ENCODE data around the gene GPRC5C.
A peak's percentile ranks its signal among the peaks of the same experiment; 100 is the strongest.

Gene GPRC5C

GRCh38 chr17:74429604-74430384 lies 2.1 kb upstream of the GPRC5C start:
- TF ChIP-seq POU2F2 (IDR thresholded peaks at IDR 0.05; ENCODE audit: low read depth, low read length) (peak; percentile 68; the same call in 1 of the 2 replicates), POLR2A (IDR thresholded peaks at IDR 0.05; ENCODE audit: low read depth, low read length) (no peak)
- DNase-seq (ENCODE audit: insufficient read length, low spot score) (no peak), FAIRE-seq (no peak)

- TF ChIP-seq POLR2A (IDR thresholded peaks at IDR 0.05; ENCODE audit: low read depth, low read length) = no peak
- TF ChIP-seq SPI1 (IDR thresholded peaks at IDR 0.05; ENCODE audit: low read depth, low read length) = peak; percentile 21; the same call in 1 of the 2 replicates
- FAIRE-seq (peak; percentile 66), DNase-seq (ENCODE audit: insufficient read length, low spot score) (no peak)
Measured at GRCh38 chr17:74430385-74430705, 1.5 kb upstream of the GPRC5C start.

GRCh38 chr17:74430706-74431567 lies 951 bp upstream of the GPRC5C start:
- no peak for TF ChIP-seq POU2F2 (IDR thresholded peaks at IDR 0.05; ENCODE audit: low read depth, low read length)
- TF ChIP-seq POLR2AphosphoS5 (IDR thresholded peaks at IDR 0.05; ENCODE audit: low read depth, low read length) = no peak
- 0 out of 2 replicates have a peak, but pooled peaks have one; percentile 8 for TF ChIP-seq TAF1 (IDR thresholded peaks at IDR 0.05; ENCODE audit: low read depth, low read length)
- no peak; the same call in 1 of the 2 replicates for TF ChIP-seq SPI1 (IDR thresholded peaks at IDR 0.05; ENCODE audit: low read depth, low read length)
- no peak for TF ChIP-seq POLR2A (IDR thresholded peaks at IDR 0.05; ENCODE audit: low read depth, low read length)
- peak; percentile 87 for TF ChIP-seq PAX5 (IDR thresholded peaks at IDR 0.05; ENCODE audit: insufficient read depth, low read length, severe bottlenecking)
- DNase-seq (ENCODE audit: insufficient read length, low spot score) (peak; percentile 67), FAIRE-seq (peak; percentile 75)

GRCh38 chr17:74432424-74432690 lies 469 bp downstream of the GPRC5C start:
- TF ChIP-seq POLR2A (IDR thresholded peaks at IDR 0.05; ENCODE audit: low read depth, low read length) (no peak), TAF1 (IDR thresholded peaks at IDR 0.05; ENCODE audit: low read depth, low read length) (no peak), SPI1 (IDR thresholded peaks at IDR 0.05; ENCODE audit: low read depth, low read length) (no peak), PAX5 (IDR thresholded peaks at IDR 0.05; ENCODE audit: insufficient read depth, low read length, severe bottlenecking) (no peak), POLR2AphosphoS5 (IDR thresholded peaks at IDR 0.05; ENCODE audit: low read depth, low read length) (no peak), POU2F2 (IDR thresholded peaks at IDR 0.05; ENCODE audit: low read depth, low read length) (no peak)
- no peak for FAIRE-seq

GRCh38 chr17:74432766-74433391 lies 991 bp downstream of the GPRC5C start:
- FAIRE-seq = no peak
- DNase-seq (ENCODE audit: insufficient read length, low spot score) = no peak

More at GRCh38 chr17:74432424-74432690, 469 bp downstream of the GPRC5C start:
- no peak for DNase-seq (ENCODE audit: insufficient read length, low spot score)

GRCh38 chr17:74433421-74434121 lies 1.7 kb downstream of the GPRC5C start:
- TF ChIP-seq PAX5 (IDR thresholded peaks at IDR 0.05; ENCODE audit: insufficient read depth, low read length, severe bottlenecking) (no peak), POU2F2 (IDR thresholded peaks at IDR 0.05; ENCODE audit: low read depth, low read length) (no peak), POLR2AphosphoS5 (IDR thresholded peaks at IDR 0.05; ENCODE audit: low read depth, low read length) (no peak)
- no peak for DNase-seq (ENCODE audit: insufficient read length, low spot score)
- FAIRE-seq = no peak

More at GRCh38 chr17:74432766-74433391, 991 bp downstream of the GPRC5C start:
- TF ChIP-seq POLR2A (IDR thresholded peaks at IDR 0.05; ENCODE audit: low read depth, low read length) (no peak), POLR2AphosphoS5 (IDR thresholded peaks at IDR 0.05; ENCODE audit: low read depth, low read length) (no peak), PAX5 (IDR thresholded peaks at IDR 0.05; ENCODE audit: insufficient read depth, low read length, severe bottlenecking) (no peak), POU2F2 (IDR thresholded peaks at IDR 0.05; ENCODE audit: low read depth, low read length) (no peak), SPI1 (IDR thresholded peaks at IDR 0.05; ENCODE audit: low read depth, low read length) (no peak), TAF1 (IDR thresholded peaks at IDR 0.05; ENCODE audit: low read depth, low read length) (no peak)

GRCh38 chr17:74435775-74436359 lies 4.0 kb downstream of the GPRC5C start:
- TF ChIP-seq POLR2A (IDR thresholded peaks at IDR 0.05; ENCODE audit: low read depth, low read length) (no peak), POU2F2 (IDR thresholded peaks at IDR 0.05; ENCODE audit: low read depth, low read length) (no peak), PAX5 (IDR thresholded peaks at IDR 0.05; ENCODE audit: insufficient read depth, low read length, severe bottlenecking) (no peak), TAF1 (IDR thresholded peaks at IDR 0.05; ENCODE audit: low read depth, low read length) (no peak), POLR2AphosphoS5 (IDR thresholded peaks at IDR 0.05; ENCODE audit: low read depth, low read length) (no peak), SPI1 (IDR thresholded peaks at IDR 0.05; ENCODE audit: low read depth, low read length) (no peak)
- DNase-seq (ENCODE audit: insufficient read length, low spot score) (no peak), FAIRE-seq (no peak)

GRCh38 chr17:74437702-74438101 lies 5.8 kb downstream of the GPRC5C start:
- no peak for DNase-seq (ENCODE audit: insufficient read length, low spot score)
- TF ChIP-seq SPI1 (IDR thresholded peaks at IDR 0.05; ENCODE audit: low read depth, low read length) = no peak
- TF ChIP-seq POLR2A (IDR thresholded peaks at IDR 0.05; ENCODE audit: low read depth, low read length) = no peak
- TF ChIP-seq TAF1 (IDR thresholded peaks at IDR 0.05; ENCODE audit: low read depth, low read length) = no peak
- TF ChIP-seq POU2F2 (IDR thresholded peaks at IDR 0.05; ENCODE audit: low read depth, low read length) = no peak
- TF ChIP-seq POLR2AphosphoS5 (IDR thresholded peaks at IDR 0.05; ENCODE audit: low read depth, low read length) = no peak
- TF ChIP-seq PAX5 (IDR thresholded peaks at IDR 0.05; ENCODE audit: insufficient read depth, low read length, severe bottlenecking) = no peak
- peak; percentile 5 for FAIRE-seq
